SK-N-SH treated with all-trans-retinoic acid at 6 μM for 48 hours (cell line): ENCODE data around the gene ABCC12.

ENCODE experiments used
- ATAC-seq: fragments of 200-7000 bp; cut with Tn5 transposase; 3 replicates; pipeline ENCODE4 v1.9.1; 2020; ENCODE audit warnings: mild to moderate bottlenecking, moderate library complexity
- ARNTL ChIP-seq: fragments of 450-650 bp; formaldehyde crosslinking; IDR thresholded peaks from 2 replicates; pipeline ENCODE4 v1.5.0; 2020; ENCODE audit warnings: low read depth, mild to moderate bottlenecking, moderate library complexity, borderline replicate concordance
- BACH2 ChIP-seq: fragments of 250-450 bp; sonication (Bioruptor Pico); IDR thresholded peaks from 2 replicates; pipeline ENCODE4 v1.9.0; 2021; ENCODE audit warnings: mild to moderate bottlenecking, borderline replicate concordance
- CSDC2 ChIP-seq: fragments of 250-450 bp; sonication (Bioruptor Pico); IDR thresholded peaks from 2 replicates; pipeline ENCODE4 v1.5.0; 2020; ENCODE audit warnings: mild to moderate bottlenecking, moderate library complexity
- ESRRG ChIP-seq: fragments of 250-450 bp; sonication (Bioruptor Pico); IDR thresholded peaks from 2 replicates; pipeline ENCODE4 v1.6.1; 2021; ENCODE audit warnings: mild to moderate bottlenecking
- GLIS3 ChIP-seq: fragments of 250-450 bp; sonication (Bioruptor Pico); IDR thresholded peaks from 2 replicates; pipeline ENCODE4 v1.5.0; 2020; ENCODE audit warnings: mild to moderate bottlenecking, moderate library complexity
- ISL1 ChIP-seq: fragments of 250-450 bp; sonication (Bioruptor Pico); IDR thresholded peaks from 2 replicates; pipeline ENCODE4 v2.1.2; 2022; ENCODE audit warnings: mild to moderate bottlenecking, moderate library complexity
- OSR1 ChIP-seq: fragments of 250-450 bp; sonication (Bioruptor Pico); IDR thresholded peaks from 2 replicates; pipeline ENCODE4 v1.8.0; 2022; ENCODE audit warnings: moderate library complexity, mild to moderate bottlenecking, inconsistent platforms
- POU6F1 ChIP-seq: fragments of 250-450 bp; sonication (Bioruptor Pico); IDR thresholded peaks from 2 replicates; pipeline ENCODE4 v1.8.0; 2021; ENCODE audit warnings: low read depth, mild to moderate bottlenecking, moderate library complexity, borderline replicate concordance
- RARB ChIP-seq: fragments of 250-450 bp; sonication (Bioruptor Pico); IDR thresholded peaks from 2 replicates; pipeline ENCODE4 v1.8.0; 2021; ENCODE audit warnings: mild to moderate bottlenecking, moderate library complexity
- SNAI2 ChIP-seq: fragments of 250-450 bp; sonication (Bioruptor Pico); IDR thresholded peaks from 2 replicates; pipeline ENCODE4 v1.5.0; 2020; ENCODE audit warnings: mild to moderate bottlenecking, moderate library complexity
- TCF4 ChIP-seq: fragments of 250-450 bp; sonication (Bioruptor Pico); IDR thresholded peaks from 2 replicates; pipeline ENCODE4 v1.8.0; 2021; ENCODE audit warnings: mild to moderate bottlenecking, moderate library complexity, borderline replicate concordance
- ZC3H10 ChIP-seq: fragments of 250-450 bp; sonication (Bioruptor Pico); IDR thresholded peaks from 2 replicates; pipeline ENCODE4 v1.5.1; 2021; ENCODE audit warnings: mild to moderate bottlenecking, moderate library complexity
- ZFP3 ChIP-seq: fragments of 250-450 bp; sonication (Bioruptor Pico); IDR thresholded peaks from 2 replicates; pipeline ENCODE4 v1.5.0; 2020; ENCODE audit warnings: mild to moderate bottlenecking, moderate library complexity
- ZFP30 ChIP-seq: fragments of 450-650 bp; formaldehyde crosslinking; IDR thresholded peaks from 2 replicates; pipeline ENCODE4 v1.5.0; 2022; ENCODE audit warnings: mild to moderate bottlenecking, moderate library complexity
- ZNF565 ChIP-seq: fragments of 450-650 bp; formaldehyde crosslinking; conservative IDR thresholded peaks from 2 replicates; pipeline ENCODE4 v1.5.0; 2020; ENCODE audit warnings: low read depth, mild to moderate bottlenecking, moderate library complexity
- ZNF70 ChIP-seq: fragments of 450-650 bp; formaldehyde crosslinking; IDR thresholded peaks from 2 replicates; pipeline ENCODE4 v1.5.0; 2020; ENCODE audit warnings: mild to moderate bottlenecking, moderate library complexity
- ZNF8 ChIP-seq: fragments of 450-650 bp; formaldehyde crosslinking; IDR thresholded peaks from 2 replicates; pipeline ENCODE4 v1.5.0; 2020; ENCODE audit warnings: mild to moderate bottlenecking, moderate library complexity
- TF ChIP-seq, protein P1 (sequence below): fragments of 250-450 bp; sonication (Bioruptor Pico); IDR thresholded peaks from 2 replicates; pipeline ENCODE4 v1.8.0; 2020; ENCODE audit warnings: mild to moderate bottlenecking, moderate library complexity, borderline replicate concordance
- TF ChIP-seq, protein P2 (sequence below): fragments of 250-450 bp; sonication (Bioruptor Pico); IDR thresholded peaks from 2 replicates; pipeline ENCODE4 v1.5.1; 2020; ENCODE audit warnings: low read depth, mild to moderate bottlenecking, moderate library complexity
- TF ChIP-seq, protein P3 (sequence below): fragments of 250-450 bp; sonication (Bioruptor Pico); IDR thresholded peaks from 2 replicates; pipeline ENCODE4 v1.5.0; 2020; ENCODE audit warnings: mild to moderate bottlenecking, moderate library complexity

Gene ABCC12

GRCh38 chr16:48132696-48133095, 23.1 kb downstream of the ABCC12 start:
- TF ChIP-seq GLIS3 (no peak), ISL1 (no peak), POU6F1 (no peak), CSDC2 (no peak), OSR1 (no peak), ZNF565 (CRISPR knock-in tag) (no peak), RARB (CRISPR knock-in tag) (no peak), ARNTL (CRISPR knock-in tag) (no peak), ZFP3 (CRISPR knock-in tag) (no peak), TCF4 (CRISPR knock-in tag) (no peak), ZNF70 (CRISPR knock-in tag) (no peak), ZC3H10 (CRISPR knock-in tag) (no peak), BACH2 (CRISPR knock-in tag) (no peak), SNAI2 (no peak), ZNF8 (CRISPR knock-in tag) (no peak), ESRRG (CRISPR knock-in tag) (no peak)
- TF ChIP-seq, protein P1, sequence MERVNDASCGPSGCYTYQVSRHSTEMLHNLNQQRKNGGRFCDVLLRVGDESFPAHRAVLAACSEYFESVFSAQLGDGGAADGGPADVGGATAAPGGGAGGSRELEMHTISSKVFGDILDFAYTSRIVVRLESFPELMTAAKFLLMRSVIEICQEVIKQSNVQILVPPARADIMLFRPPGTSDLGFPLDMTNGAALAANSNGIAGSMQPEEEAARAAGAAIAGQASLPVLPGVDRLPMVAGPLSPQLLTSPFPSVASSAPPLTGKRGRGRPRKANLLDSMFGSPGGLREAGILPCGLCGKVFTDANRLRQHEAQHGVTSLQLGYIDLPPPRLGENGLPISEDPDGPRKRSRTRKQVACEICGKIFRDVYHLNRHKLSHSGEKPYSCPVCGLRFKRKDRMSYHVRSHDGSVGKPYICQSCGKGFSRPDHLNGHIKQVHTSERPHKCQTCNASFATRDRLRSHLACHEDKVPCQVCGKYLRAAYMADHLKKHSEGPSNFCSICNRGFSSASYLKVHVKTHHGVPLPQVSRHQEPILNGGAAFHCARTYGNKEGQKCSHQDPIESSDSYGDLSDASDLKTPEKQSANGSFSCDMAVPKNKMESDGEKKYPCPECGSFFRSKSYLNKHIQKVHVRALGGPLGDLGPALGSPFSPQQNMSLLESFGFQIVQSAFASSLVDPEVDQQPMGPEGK = no peak
- TF ChIP-seq, protein P2, sequence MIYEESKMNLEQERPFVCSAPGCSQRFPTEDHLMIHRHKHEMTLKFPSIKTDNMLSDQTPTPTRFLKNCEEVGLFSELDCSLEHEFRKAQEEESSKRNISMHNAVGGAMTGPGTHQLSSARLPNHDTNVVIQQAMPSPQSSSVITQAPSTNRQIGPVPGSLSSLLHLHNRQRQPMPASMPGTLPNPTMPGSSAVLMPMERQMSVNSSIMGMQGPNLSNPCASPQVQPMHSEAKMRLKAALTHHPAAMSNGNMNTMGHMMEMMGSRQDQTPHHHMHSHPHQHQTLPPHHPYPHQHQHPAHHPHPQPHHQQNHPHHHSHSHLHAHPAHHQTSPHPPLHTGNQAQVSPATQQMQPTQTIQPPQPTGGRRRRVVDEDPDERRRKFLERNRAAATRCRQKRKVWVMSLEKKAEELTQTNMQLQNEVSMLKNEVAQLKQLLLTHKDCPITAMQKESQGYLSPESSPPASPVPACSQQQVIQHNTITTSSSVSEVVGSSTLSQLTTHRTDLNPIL (CRISPR knock-in tag) = no peak
- TF ChIP-seq, protein P3, sequence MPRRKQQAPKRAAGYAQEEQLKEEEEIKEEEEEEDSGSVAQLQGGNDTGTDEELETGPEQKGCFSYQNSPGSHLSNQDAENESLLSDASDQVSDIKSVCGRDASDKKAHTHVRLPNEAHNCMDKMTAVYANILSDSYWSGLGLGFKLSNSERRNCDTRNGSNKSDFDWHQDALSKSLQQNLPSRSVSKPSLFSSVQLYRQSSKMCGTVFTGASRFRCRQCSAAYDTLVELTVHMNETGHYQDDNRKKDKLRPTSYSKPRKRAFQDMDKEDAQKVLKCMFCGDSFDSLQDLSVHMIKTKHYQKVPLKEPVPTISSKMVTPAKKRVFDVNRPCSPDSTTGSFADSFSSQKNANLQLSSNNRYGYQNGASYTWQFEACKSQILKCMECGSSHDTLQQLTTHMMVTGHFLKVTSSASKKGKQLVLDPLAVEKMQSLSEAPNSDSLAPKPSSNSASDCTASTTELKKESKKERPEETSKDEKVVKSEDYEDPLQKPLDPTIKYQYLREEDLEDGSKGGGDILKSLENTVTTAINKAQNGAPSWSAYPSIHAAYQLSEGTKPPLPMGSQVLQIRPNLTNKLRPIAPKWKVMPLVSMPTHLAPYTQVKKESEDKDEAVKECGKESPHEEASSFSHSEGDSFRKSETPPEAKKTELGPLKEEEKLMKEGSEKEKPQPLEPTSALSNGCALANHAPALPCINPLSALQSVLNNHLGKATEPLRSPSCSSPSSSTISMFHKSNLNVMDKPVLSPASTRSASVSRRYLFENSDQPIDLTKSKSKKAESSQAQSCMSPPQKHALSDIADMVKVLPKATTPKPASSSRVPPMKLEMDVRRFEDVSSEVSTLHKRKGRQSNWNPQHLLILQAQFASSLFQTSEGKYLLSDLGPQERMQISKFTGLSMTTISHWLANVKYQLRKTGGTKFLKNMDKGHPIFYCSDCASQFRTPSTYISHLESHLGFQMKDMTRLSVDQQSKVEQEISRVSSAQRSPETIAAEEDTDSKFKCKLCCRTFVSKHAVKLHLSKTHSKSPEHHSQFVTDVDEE (CRISPR knock-in tag) = no peak
- ATAC-seq = no peak

GRCh38 chr16:48131201-48131935, 24.4 kb downstream of the ABCC12 start:
- ATAC-seq = no peak
- TF ChIP-seq ZFP3 (CRISPR knock-in tag) (no peak), GLIS3 (no peak), ZC3H10 (CRISPR knock-in tag) (no peak), POU6F1 (no peak), ZNF8 (CRISPR knock-in tag) (no peak), CSDC2 (no peak), ZNF70 (CRISPR knock-in tag) (no peak), ARNTL (CRISPR knock-in tag) (no peak), ZNF565 (CRISPR knock-in tag) (no peak), OSR1 (no peak), TCF4 (CRISPR knock-in tag) (no peak), SNAI2 (no peak), BACH2 (CRISPR knock-in tag) (no peak), ZFP30 (CRISPR knock-in tag) (no peak)
- TF ChIP-seq, protein P2 (CRISPR knock-in tag) = no peak
- TF ChIP-seq, protein P3 (CRISPR knock-in tag) = no peak
- TF ChIP-seq, protein P1 = no peak
